ENCODE measurements around the gene CERS1.

Gene CERS1

GRCh38 chr19:18850471-18851375 lies 45.2 kb downstream of the CERS1 start:
- no peak for TF ChIP-seq CTCF (IDR thresholded peaks at IDR 0.05; ENCODE audit: extremely low read depth, missing control alignments)
- DNase-seq (ENCODE audit: low spot score) = no peak

DNA sequence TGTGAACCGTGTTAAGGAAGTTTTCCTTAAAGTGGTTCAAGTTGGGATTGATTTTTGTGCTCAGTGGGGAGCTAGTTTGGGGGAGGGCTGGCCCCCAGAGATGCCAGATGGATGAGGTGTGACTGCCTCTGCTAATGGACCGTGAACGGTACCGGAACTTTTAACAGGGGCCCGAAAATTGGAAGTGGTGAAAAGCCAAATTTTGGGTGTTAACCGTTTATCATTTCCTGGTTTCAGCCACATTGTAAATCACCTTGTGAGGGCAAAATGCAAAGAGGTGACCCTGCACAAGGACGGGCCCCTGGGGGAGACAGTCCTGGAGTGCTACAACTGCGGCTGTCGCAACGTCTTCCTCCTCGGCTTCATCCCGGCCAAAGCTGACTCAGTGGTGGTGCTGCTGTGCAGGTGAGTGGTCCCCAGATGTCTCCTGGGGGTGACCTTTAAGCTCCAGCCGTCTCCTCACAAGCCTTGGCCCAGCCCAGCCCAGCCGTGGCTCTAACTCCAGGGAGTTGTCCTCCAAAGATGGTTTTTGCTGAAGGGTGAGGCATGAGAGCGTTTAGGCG lies 46.0 kb downstream of the CERS1 start:
- no peak for TF ChIP-seq CTCF (IDR thresholded peaks at IDR 0.05; ENCODE audit: extremely low read depth, missing control alignments)
- DNase-seq (ENCODE audit: low spot score) = no peak

- TF ChIP-seq CTCF (IDR thresholded peaks at IDR 0.05; ENCODE audit: extremely low read depth, missing control alignments) = no peak
- DNase-seq (ENCODE audit: low spot score) = no peak
Measured at GRCh38 chr19:18848878-18849661, 46.9 kb downstream of the CERS1 start.

GRCh38 chr19:18847549-18848463 lies 48.2 kb downstream of the CERS1 start:
- TF ChIP-seq CTCF (IDR thresholded peaks at IDR 0.05; ENCODE audit: extremely low read depth, missing control alignments) = no peak
- no peak for DNase-seq (ENCODE audit: low spot score)

GRCh38 chr19:18846862-18847548 lies 49.0 kb downstream of the CERS1 start:
- peak; percentile 79 for DNase-seq (ENCODE audit: low spot score)
- TF ChIP-seq CTCF (IDR thresholded peaks at IDR 0.05; ENCODE audit: extremely low read depth, missing control alignments) = peak; percentile 61

GRCh38 chr19:18845961-18846360 lies 50.0 kb downstream of the CERS1 start:
- no peak for DNase-seq (ENCODE audit: low spot score)
- no peak for TF ChIP-seq CTCF (IDR thresholded peaks at IDR 0.05; ENCODE audit: extremely low read depth, missing control alignments)

Data from GM20000 (cell line).